ENCODE data around the gene UCK1.

DNA sequence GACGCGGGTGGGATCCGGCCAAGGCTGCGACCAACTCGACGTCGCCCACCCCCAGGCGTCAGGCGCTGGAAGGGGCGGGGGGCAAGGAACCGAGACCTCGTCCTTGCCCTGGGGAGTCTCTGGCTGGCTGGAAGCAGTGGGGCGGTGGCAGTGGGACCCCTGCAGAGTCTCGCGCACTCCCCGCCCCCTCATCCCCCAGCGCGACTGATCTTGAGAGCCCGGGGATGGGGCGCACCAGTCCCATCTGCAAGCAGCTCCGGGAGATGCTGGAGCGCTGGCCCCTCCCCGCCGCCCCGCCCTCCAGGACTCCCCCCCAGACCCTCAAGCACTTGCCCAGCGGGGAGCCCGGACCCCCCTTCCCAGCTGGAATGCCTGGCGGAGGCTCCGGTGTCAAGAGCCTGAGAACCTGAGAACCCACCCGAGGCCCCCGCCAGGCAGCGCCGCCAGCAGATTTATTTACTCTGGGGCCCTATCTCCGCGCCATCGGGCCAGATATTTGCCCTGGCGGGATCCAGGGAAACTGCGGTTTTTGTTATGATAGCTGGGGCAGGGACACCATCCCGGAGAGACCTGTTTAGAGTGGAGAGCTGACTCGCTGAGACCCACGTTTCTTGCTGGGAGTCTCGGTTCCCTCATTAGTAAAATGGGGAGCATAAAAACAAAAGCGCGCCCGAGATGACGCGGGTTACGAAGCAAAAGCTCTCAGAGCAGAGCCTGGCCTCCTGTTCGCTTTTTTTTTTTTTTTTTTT, 15.4 kb upstream of the UCK1 start:
- TF ChIP-seq, protein P1, sequence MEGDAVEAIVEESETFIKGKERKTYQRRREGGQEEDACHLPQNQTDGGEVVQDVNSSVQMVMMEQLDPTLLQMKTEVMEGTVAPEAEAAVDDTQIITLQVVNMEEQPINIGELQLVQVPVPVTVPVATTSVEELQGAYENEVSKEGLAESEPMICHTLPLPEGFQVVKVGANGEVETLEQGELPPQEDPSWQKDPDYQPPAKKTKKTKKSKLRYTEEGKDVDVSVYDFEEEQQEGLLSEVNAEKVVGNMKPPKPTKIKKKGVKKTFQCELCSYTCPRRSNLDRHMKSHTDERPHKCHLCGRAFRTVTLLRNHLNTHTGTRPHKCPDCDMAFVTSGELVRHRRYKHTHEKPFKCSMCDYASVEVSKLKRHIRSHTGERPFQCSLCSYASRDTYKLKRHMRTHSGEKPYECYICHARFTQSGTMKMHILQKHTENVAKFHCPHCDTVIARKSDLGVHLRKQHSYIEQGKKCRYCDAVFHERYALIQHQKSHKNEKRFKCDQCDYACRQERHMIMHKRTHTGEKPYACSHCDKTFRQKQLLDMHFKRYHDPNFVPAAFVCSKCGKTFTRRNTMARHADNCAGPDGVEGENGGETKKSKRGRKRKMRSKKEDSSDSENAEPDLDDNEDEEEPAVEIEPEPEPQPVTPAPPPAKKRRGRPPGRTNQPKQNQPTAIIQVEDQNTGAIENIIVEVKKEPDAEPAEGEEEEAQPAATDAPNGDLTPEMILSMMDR (conservative IDR thresholded peaks at IDR 0.05; ENCODE audit: low read length), result no peak
- no peak for TF ChIP-seq EZH2phosphoT487 (IDR thresholded peaks at IDR 0.05; ENCODE audit: borderline replicate concordance)
